Measurements from ENCODE around the gene EML1.

DNA sequence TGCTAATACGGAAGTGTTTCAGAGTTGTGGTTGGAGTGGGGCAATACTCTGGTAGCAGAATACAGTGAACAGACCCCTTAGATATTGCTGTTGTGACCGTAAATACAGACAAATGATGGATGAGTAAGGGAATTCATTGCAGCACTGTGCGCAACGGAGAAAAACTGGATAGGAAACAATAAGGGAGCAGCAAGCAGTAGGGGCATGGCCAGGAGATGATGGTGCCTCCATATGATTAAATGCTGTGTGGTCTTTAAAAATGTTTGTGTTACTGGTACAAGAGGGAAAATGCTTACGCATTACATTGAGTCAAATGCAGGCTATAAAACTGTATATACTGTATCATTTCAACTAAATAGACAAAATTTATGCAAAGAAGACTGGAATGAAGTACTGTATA, 61.6 kb downstream of the EML1 start:
- TF ChIP-seq, protein P1, sequence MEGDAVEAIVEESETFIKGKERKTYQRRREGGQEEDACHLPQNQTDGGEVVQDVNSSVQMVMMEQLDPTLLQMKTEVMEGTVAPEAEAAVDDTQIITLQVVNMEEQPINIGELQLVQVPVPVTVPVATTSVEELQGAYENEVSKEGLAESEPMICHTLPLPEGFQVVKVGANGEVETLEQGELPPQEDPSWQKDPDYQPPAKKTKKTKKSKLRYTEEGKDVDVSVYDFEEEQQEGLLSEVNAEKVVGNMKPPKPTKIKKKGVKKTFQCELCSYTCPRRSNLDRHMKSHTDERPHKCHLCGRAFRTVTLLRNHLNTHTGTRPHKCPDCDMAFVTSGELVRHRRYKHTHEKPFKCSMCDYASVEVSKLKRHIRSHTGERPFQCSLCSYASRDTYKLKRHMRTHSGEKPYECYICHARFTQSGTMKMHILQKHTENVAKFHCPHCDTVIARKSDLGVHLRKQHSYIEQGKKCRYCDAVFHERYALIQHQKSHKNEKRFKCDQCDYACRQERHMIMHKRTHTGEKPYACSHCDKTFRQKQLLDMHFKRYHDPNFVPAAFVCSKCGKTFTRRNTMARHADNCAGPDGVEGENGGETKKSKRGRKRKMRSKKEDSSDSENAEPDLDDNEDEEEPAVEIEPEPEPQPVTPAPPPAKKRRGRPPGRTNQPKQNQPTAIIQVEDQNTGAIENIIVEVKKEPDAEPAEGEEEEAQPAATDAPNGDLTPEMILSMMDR (conservative IDR thresholded peaks at IDR 0.05), result no peak
- no peak for TF ChIP-seq ZFX (IDR thresholded peaks at IDR 0.05)

All from C4-2B (cell line).